Measurements from ENCODE around the gene RAB14. TPM values are rescaled to one million over a fixed set of nuclear protein-coding genes. Genes with fewer than 3 reads are reported as not detected.
A peak's percentile ranks its signal among the peaks of the same experiment; 100 is the strongest.

Gene RAB14
- total and polyA plus RNA-seq, 10 of the 15 experiments (the other 5 are each of a cell fraction or from before 2014, with no cell fraction given), result 16.7 to 59.9 (median 25.4) TPM

DNA sequence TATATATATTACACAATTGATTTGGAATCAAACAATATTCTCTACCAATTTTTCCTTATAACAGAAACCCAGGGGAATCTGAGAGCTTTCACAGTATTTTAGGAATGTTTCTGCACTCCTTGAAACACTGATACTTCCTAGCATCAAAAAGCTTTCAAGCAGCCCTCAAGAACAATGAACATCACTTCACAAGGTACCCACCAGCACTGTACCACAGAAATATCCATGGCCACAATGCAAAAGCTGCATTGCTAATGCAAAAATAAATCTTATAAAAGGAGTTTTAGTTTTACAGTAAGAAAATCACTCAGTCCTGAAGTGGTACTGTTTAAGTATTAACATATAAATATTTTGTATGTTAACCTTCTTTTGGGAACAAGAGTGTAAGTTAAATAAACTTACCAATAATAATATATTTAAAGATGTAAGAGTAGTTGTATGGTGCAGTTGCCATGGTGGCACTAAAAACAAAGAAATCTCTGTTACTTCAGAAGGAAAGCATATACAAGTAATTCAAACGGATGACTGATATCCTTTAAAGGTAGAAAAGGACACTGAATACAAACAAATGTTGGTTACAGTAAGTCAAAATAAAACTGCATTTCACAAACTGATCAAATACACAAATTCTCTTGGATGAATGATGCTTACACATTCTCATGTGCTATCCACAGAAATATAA, 8.6 kb downstream of the RAB14 start:
- Histone ChIP-seq H3K4me2 (ENCODE audit: control insufficient read depth, insufficient read depth) (peak overlapping the region; percentile 26), H3K36me3 (ENCODE audit: control insufficient read depth in 2 of 2, insufficient read depth in 2 of 2, low read length in 1 of 2) (peaks cover 0 to 3% of the 10 kb centered on the region in 2 experiments; a peak in 1 of 4 replicates), H3K9me3 (replicated peaks; ENCODE audit: control insufficient read depth, insufficient read depth, low read length) (no peaks in the 10 kb centered on the region), H3K4me1 (ENCODE audit: control insufficient read depth, insufficient read depth, low read length) (peaks cover 8% of the 10 kb centered on the region), H3K27ac (ENCODE audit: control insufficient read depth, insufficient read depth) (no peak overlapping the region), H3K4me3 (no peak overlapping the region), H3K79me2 (ENCODE audit: control insufficient read depth, insufficient read depth, low read length) (peaks cover 99% of the 10 kb centered on the region), H3K27me3 (replicated peaks in 1 of 2; ENCODE audit: control insufficient read depth in 2 of 2, insufficient read depth in 2 of 2, low read length in 1 of 2) (no peaks in the 10 kb centered on the region), H3K9ac (ENCODE audit: control insufficient read depth, insufficient read depth, low read length) (no peak overlapping the region), H2AFZ (ENCODE audit: control insufficient read depth, low read depth, low read length) (no peak overlapping the region), H4K20me1 (ENCODE audit: control insufficient read depth, insufficient read depth) (no peaks in the 10 kb centered on the region; the same call in 1 of the 2 replicates)
- SMC1A ChIA-PET (ENCODE audit: uncharacterized antibody, unreplicated experiment), result interaction anchor here (1.4 to 1.8 kb wide), 3 partner anchors 7 to 20 kb away, joined by 4 to 9 read pairs (median 5); partner anchors contain the start of gene RAB14
- no peak for FAIRE-seq
- no peak for DNase-seq (ENCODE audit: low read depth, low spot score)
- CTCF ChIA-PET, result interaction anchor here (0.6 to 1.2 kb wide), 3 partner anchors 9 to 85 kb away, joined by 3 read pairs; partner anchors contain the start of gene RAB14
- no TSS peak for BruUV-seq (replicated peaks)
- peak; percentile 20 for ATAC-seq
- POLR2A ChIA-PET, result interaction anchor here (1.0 to 1.2 kb wide), 3 partner anchors 8 to 72 kb away, joined by 3 to 8 read pairs (median 3); partner anchors contain the start of gene RAB14
- intact Hi-C loops (cut with micrococcal nuclease; ENCODE audit: unreplicated experiment) (loop anchor here (5.0 kb wide), 1 partner anchor 71 kb away; no protein-coding TSS in a partner anchor), in situ Hi-C loops (cut with MboI) (no loop called here)
- no peak for TF ChIP-seq MLLT1 (IDR thresholded peaks at IDR 0.05)
- TF ChIP-seq TARDBP (IDR thresholded peaks at IDR 0.05; ENCODE audit: borderline replicate concordance), result no peak
- no peak for TF ChIP-seq SIX5 (IDR thresholded peaks at IDR 0.05; ENCODE audit: low read depth, low read length, severe bottlenecking)
- no peak for TF ChIP-seq ZBTB4 (CRISPR knock-in tag; IDR thresholded peaks at IDR 0.05)
- no peak for TF ChIP-seq IRF5 (IDR thresholded peaks at IDR 0.05; ENCODE audit: borderline replicate concordance)
- TF ChIP-seq YY1 (IDR thresholded peaks at IDR 0.05; ENCODE audit: low read depth, low read length), result no peak
- TF ChIP-seq REST (IDR thresholded peaks at IDR 0.05; ENCODE audit: low read depth, low read length), result no peak
- RAD21 ChIA-PET (ENCODE audit: unreplicated experiment), result interaction anchor here (1.1 to 2.3 kb wide), 3 partner anchors 7 to 16 kb away, joined by 3 to 6 read pairs (median 4); partner anchors contain the start of gene RAB14
- 0% methylated on average over 1 of the region's 1 CpG for WGBS (ENCODE audit: insufficient coverage, insufficient replicate concordance, low lambda C conversion rate, missing lambda C conversion rate)
